ENCODE data around the gene CEBPE. TPM values are rescaled to one million over a fixed set of nuclear protein-coding genes. Genes with fewer than 3 reads are reported as not detected.

Gene CEBPE
- total RNA-seq, 1 experiment from 2014 or later, result not detected

DNA sequence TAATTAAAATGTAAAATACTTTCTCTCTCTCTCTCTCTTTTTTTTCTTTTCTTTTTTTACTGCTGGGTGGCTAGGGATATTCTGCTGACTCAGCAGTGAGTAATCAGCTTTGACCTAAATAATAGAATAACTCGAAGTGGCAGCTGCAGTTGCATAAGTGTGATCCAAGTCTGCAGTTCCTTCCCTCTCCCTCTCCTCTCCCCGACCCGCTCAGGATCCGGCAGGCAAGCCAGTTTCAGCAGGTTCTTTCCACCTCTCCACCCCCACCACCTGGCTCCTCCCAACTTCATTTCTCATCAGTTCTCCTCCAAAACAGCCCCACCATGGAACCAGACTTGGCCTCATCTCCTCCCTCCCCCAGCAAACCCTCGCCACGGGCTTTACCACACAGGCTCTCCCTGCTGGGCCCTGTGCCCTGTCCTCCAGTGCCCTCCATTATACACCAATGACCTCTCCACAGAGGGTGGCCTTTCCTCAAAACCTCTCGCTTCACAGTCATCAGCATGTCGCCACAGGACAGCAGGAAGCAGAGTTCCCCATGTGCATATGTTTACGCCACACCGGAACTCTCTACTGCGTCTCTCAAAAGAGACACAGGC lies 42.0 kb upstream of the CEBPE start:
- Mint-ChIP-seq H3K27me3 (ENCODE audit: unreplicated experiment) (peaks cover 71% of the 10 kb centered on the region), H3K36me3 (ENCODE audit: insufficient read depth, unreplicated experiment) (no peaks in the 10 kb centered on the region), H3K9me3 (ENCODE audit: low read depth, unreplicated experiment) (no peaks in the 10 kb centered on the region), H3K4me3 (ENCODE audit: low read depth, unreplicated experiment) (no peak overlapping the region), H3K27ac (ENCODE audit: unreplicated experiment) (no peak overlapping the region), H3K4me1 (ENCODE audit: low read depth, unreplicated experiment) (no peaks in the 10 kb centered on the region)
- intact Hi-C loops (cut with micrococcal nuclease; ENCODE audit: unreplicated experiment), result no loop called here
- no TSS peak for BruUV-seq (replicated peaks)
- DNase-seq, result no peak
- TF ChIP-seq, protein P1, sequence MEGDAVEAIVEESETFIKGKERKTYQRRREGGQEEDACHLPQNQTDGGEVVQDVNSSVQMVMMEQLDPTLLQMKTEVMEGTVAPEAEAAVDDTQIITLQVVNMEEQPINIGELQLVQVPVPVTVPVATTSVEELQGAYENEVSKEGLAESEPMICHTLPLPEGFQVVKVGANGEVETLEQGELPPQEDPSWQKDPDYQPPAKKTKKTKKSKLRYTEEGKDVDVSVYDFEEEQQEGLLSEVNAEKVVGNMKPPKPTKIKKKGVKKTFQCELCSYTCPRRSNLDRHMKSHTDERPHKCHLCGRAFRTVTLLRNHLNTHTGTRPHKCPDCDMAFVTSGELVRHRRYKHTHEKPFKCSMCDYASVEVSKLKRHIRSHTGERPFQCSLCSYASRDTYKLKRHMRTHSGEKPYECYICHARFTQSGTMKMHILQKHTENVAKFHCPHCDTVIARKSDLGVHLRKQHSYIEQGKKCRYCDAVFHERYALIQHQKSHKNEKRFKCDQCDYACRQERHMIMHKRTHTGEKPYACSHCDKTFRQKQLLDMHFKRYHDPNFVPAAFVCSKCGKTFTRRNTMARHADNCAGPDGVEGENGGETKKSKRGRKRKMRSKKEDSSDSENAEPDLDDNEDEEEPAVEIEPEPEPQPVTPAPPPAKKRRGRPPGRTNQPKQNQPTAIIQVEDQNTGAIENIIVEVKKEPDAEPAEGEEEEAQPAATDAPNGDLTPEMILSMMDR (IDR thresholded peaks at IDR 0.05; ENCODE audit: unreplicated experiment), result no peak
- CTCF ChIA-PET, result interaction anchor here (0.6 kb wide), 1 partner anchor 128 kb away, joined by 3 read pairs; no protein-coding TSS in a partner anchor

DNA sequence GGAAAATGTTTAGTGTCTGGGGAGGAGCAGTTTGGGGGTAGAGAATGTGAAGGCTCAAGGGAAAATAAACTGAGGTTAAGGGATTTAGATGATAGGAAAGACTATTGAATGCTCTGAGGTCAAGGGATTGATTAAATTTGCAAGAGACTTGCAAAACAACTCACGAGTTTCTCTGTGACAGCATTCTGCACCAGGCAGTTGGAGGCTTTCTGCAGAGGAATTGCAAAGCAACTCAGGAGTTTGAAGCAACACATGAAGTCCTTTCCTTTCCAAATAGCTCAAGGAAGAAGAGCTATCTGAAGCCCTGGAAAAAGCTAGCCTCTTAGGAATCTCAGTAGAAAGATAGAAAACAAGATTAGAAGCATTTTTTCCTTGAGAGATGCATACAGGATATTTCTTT lies 40.5 kb upstream of the CEBPE start:
- intact Hi-C loops (cut with micrococcal nuclease; ENCODE audit: unreplicated experiment), result no loop called here
- DNase-seq, result no peak
- Mint-ChIP-seq H3K27me3 (ENCODE audit: unreplicated experiment) (peaks cover 61% of the 10 kb centered on the region), H3K4me3 (ENCODE audit: low read depth, unreplicated experiment) (no peak overlapping the region), H3K36me3 (ENCODE audit: insufficient read depth, unreplicated experiment) (no peaks in the 10 kb centered on the region), H3K9me3 (ENCODE audit: low read depth, unreplicated experiment) (no peaks in the 10 kb centered on the region), H3K4me1 (ENCODE audit: low read depth, unreplicated experiment) (no peaks in the 10 kb centered on the region), H3K27ac (ENCODE audit: unreplicated experiment) (no peak overlapping the region)
- TF ChIP-seq, protein P1 (IDR thresholded peaks at IDR 0.05; ENCODE audit: unreplicated experiment), result no peak
- CTCF ChIA-PET, result no interaction called here
- BruUV-seq (replicated peaks), result no TSS peak

DNA sequence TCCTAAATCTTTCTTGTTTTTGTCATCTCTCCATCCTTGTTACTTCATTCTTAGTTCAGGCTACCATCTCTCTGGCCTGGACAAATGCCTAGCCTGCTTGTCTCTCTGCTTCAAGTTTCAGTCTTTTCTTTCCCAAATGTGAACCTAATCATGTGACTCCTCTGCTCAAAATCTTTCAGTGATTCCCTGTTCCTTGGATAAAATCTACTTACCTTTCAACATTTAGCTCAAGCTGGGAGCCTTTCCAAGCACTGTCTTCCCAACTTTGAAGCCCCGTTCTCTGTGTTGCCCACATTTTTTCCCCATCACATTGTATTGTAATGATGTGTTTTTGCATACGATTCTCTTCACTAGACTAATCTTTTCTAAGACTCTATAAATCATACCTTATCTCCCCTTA lies 39.7 kb upstream of the CEBPE start:
- H3K4me1 Mint-ChIP-seq (ENCODE audit: low read depth, unreplicated experiment), result no peaks in the 10 kb centered on the region
- DNase-seq, result no peak
- no peaks in the 10 kb centered on the region for H3K9me3 Mint-ChIP-seq (ENCODE audit: low read depth, unreplicated experiment)
- CTCF ChIA-PET, result no interaction called here
- intact Hi-C loops (cut with micrococcal nuclease; ENCODE audit: unreplicated experiment), result no loop called here
- no peak overlapping the region for H3K27ac Mint-ChIP-seq (ENCODE audit: unreplicated experiment)
- BruUV-seq (replicated peaks), result no TSS peak
- no peaks in the 10 kb centered on the region for H3K36me3 Mint-ChIP-seq (ENCODE audit: insufficient read depth, unreplicated experiment)
- no peak overlapping the region for H3K4me3 Mint-ChIP-seq (ENCODE audit: low read depth, unreplicated experiment)
- peaks cover 61% of the 10 kb centered on the region for H3K27me3 Mint-ChIP-seq (ENCODE audit: unreplicated experiment)
- TF ChIP-seq, protein P1 (IDR thresholded peaks at IDR 0.05; ENCODE audit: unreplicated experiment), result no peak

DNA sequence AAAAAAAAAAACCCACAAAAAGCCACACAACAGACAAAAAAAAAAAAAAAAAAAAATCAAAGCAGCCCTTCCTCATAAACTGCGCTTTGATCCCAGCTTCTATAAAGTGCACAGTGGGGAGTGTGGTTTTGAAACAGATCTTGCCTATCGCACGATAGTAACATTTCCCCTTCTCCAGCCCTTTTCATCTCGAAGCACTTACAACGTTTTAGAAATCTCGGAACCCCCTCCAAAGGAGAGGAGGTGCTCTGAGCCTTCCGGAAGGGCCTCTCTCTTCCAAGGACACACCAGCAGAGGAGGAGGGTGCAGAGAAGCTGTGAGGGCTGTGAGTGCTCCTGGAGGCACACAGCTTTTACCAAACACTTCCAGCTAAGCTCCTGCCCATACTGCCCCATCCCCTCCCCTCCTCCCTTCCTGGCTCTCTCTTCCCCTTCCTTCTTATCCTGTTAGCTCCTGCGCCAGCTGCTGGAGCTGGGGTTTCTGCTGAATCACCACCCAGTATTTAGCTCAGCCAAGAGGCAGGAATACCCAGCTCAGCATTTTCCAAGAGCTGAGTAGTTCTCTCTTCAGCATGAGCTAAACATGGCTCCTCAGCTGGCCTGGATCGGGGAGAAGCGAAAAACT lies 36.0 kb upstream of the CEBPE start:
- BruUV-seq (replicated peaks), result no TSS peak
- Mint-ChIP-seq H3K27ac (ENCODE audit: unreplicated experiment) (no peak overlapping the region), H3K27me3 (ENCODE audit: unreplicated experiment) (peaks cover 48% of the 10 kb centered on the region), H3K4me1 (ENCODE audit: low read depth, unreplicated experiment) (no peaks in the 10 kb centered on the region), H3K9me3 (ENCODE audit: low read depth, unreplicated experiment) (no peaks in the 10 kb centered on the region), H3K4me3 (ENCODE audit: low read depth, unreplicated experiment) (no peak overlapping the region), H3K36me3 (ENCODE audit: insufficient read depth, unreplicated experiment) (no peaks in the 10 kb centered on the region)
- TF ChIP-seq, protein P1 (IDR thresholded peaks at IDR 0.05; ENCODE audit: unreplicated experiment), result no peak
- CTCF ChIA-PET, result interaction anchor here (1.1 kb wide), 1 partner anchor 181 kb away, joined by 3 read pairs; no protein-coding TSS in a partner anchor
- DNase-seq, result no peak
- intact Hi-C loops (cut with micrococcal nuclease; ENCODE audit: unreplicated experiment), result no loop called here

Measured in Calu3 (cell line).